Frontal cortex (tissue), 4 donors: Measurements from ENCODE around the gene RALGAPA1. TPM values are rescaled to one million over a fixed set of nuclear protein-coding genes. Genes with fewer than 3 reads are reported as not detected.
"Not testable (repeated sequence)": the region's sequence is repeated elsewhere in the genome, so short reads cannot be mapped to it uniquely, and the experiment has no call there.

ENCODE experiments used
- DNase-seq, 2 donors: peaks; one replicate each; pipeline ENCODE4 v3.0.0; 2012; ENCODE audit warnings: low spot score in 2 of 2
- FAIRE-seq: peaks from 2 replicates; lab custom pipeline; 2012; peaks lifted over from hg19 to GRCh38; lab: Jason Lieb, UNC
- total RNA-seq: library from RNA; depleted of rRNA; stranded (reverse); fragments of >200 nt; gene quantifications from one replicate; pipeline ENCODE4 v1.2.3, GENCODE V29; 2014
- donor health status: control.
- donor health status: control.
- donor health status: control.

RALGAPA1 gene
- total RNA-seq, 1 donor from 2014 or later: 150 TPM

- DNase-seq, FAIRE-seq: not testable (repeated sequence)
Measured at GRCh38 chr14:35824446-35825165, 15.5 kb upstream of the RALGAPA1 start.

GRCh38 chr14:35822501-35822900, 13.4 kb upstream of the RALGAPA1 start:
- DNase-seq: no peak
- FAIRE-seq: no peak

GRCh38 chr14:35821564-35822411, 12.7 kb upstream of the RALGAPA1 start:
- DNase-seq (no peak), FAIRE-seq (no peak)

GRCh38 chr14:35819591-35820540, 10.8 kb upstream of the RALGAPA1 start:
- FAIRE-seq (no peak), DNase-seq (no peak)

GRCh38 chr14:35818346-35819115, 9.4 kb upstream of the RALGAPA1 start:
- FAIRE-seq (no peak), DNase-seq (peak; percentile 60 to 66)

GRCh38 chr14:35814371-35815005, 5.4 kb upstream of the RALGAPA1 start:
- FAIRE-seq: no peak
- no peak for DNase-seq

GRCh38 chr14:35810963-35811362, 1.9 kb upstream of the RALGAPA1 start:
- DNase-seq (no peak), FAIRE-seq (no peak)

GRCh38 chr14:35809597-35809996, 502 bp upstream of the RALGAPA1 start:
- no peak for FAIRE-seq
- DNase-seq: no peak

- FAIRE-seq: no peak
- DNase-seq: no peak
Measured at GRCh38 chr14:35808076-35808637, 938 bp downstream of the RALGAPA1 start.

GRCh38 chr14:35807131-35807961, 1.7 kb downstream of the RALGAPA1 start:
- DNase-seq: no peak
- no peak for FAIRE-seq

- FAIRE-seq: no peak
- DNase-seq: no peak
Measured at GRCh38 chr14:35806006-35806907, 2.8 kb downstream of the RALGAPA1 start.

- DNase-seq (no peak), FAIRE-seq (no peak)
Measured at GRCh38 chr14:35797796-35798195, 11.3 kb downstream of the RALGAPA1 start.

- no peak for DNase-seq
- no peak for FAIRE-seq
Measured at GRCh38 chr14:35789651-35790050, 19.4 kb downstream of the RALGAPA1 start.

GRCh38 chr14:35786856-35787255, 22.2 kb downstream of the RALGAPA1 start:
- FAIRE-seq (no peak), DNase-seq (no peak)

- FAIRE-seq: no peak
- no peak for DNase-seq
Measured at GRCh38 chr14:35783699-35784098, 25.4 kb downstream of the RALGAPA1 start.

GRCh38 chr14:35779368-35779767, 29.7 kb downstream of the RALGAPA1 start:
- DNase-seq: no peak
- FAIRE-seq: no peak

- not testable (repeated sequence) for FAIRE-seq, DNase-seq
Measured at GRCh38 chr14:35777550-35777949, 31.5 kb downstream of the RALGAPA1 start.
